ENCODE measurements around the gene DRG2.

DRG2 gene

DNA sequence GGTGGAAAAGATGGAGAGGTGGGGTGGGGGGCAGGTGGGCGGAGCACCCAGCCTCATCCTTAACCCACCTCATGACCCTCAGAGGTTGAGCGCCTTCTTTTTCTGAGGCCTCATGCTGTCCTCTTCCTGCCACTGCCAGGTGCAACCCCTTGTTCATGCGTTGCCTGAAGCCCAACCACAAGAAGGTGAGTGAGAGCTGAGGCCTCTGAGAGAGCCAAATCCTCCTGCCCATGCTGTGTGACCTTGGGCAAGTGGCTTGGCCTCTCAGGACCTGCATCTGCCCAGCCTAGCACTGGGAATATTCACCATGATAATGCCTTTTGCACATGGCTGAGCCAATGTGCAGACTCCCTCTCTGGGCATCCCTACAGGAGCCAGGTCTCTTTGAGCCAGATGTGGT, 52.9 kb downstream of the DRG2 start:
- no peak for FAIRE-seq
- no peak for DNase-seq (ENCODE audit: insufficient read length, low spot score)

DNA sequence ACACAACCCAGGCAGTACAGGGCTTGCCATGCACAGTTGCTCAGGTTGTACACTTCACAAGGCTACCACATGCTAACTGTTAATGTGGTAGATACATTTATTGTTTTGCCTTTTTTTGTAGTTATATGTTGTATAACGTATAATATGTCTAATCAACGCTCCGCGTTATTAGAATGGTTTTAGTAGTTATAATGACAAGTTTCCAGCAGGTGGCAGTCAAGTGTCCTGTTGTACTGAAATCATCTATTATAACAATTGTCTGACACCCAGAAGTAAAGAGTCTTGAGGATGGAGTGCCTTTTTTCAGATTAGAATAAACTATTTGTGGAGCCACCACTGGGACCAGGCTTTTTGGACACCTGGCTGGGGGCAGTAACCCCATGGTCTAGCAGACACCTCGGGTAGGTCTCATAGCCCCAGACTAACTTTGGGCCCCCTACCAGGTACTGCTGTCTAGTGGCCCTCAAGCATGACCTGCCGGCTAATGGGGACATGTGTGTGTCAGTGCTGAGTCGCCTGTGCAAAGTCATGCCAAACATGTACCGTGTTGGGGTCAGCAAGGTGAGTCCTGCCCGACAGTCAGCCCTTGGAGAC, 53.6 kb downstream of the DRG2 start:
- peak; percentile 76 for FAIRE-seq
- no peak for DNase-seq (ENCODE audit: insufficient read length, low spot score)

DNA sequence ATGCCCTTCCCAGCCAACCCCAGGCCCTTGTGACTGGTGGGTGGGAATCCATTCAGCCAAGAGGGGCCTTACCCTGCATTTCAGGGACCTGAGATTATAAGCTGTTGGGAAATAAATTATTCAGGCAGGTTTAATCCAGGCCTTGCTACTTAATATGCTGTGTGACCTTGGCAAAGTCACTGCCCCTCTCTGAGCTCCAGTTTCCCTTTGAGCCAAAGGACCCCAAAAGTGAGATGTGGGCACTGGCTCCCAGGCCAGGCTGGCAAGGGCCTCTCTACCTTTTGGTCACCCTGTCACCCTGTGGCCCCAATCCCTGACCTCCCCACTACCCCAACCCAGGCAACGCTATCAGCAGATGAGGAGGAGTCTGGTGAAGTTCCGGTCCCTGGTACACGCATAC, 54.7 kb downstream of the DRG2 start:
- no peak for FAIRE-seq
- no peak for DNase-seq (ENCODE audit: insufficient read length, low spot score)

DNA sequence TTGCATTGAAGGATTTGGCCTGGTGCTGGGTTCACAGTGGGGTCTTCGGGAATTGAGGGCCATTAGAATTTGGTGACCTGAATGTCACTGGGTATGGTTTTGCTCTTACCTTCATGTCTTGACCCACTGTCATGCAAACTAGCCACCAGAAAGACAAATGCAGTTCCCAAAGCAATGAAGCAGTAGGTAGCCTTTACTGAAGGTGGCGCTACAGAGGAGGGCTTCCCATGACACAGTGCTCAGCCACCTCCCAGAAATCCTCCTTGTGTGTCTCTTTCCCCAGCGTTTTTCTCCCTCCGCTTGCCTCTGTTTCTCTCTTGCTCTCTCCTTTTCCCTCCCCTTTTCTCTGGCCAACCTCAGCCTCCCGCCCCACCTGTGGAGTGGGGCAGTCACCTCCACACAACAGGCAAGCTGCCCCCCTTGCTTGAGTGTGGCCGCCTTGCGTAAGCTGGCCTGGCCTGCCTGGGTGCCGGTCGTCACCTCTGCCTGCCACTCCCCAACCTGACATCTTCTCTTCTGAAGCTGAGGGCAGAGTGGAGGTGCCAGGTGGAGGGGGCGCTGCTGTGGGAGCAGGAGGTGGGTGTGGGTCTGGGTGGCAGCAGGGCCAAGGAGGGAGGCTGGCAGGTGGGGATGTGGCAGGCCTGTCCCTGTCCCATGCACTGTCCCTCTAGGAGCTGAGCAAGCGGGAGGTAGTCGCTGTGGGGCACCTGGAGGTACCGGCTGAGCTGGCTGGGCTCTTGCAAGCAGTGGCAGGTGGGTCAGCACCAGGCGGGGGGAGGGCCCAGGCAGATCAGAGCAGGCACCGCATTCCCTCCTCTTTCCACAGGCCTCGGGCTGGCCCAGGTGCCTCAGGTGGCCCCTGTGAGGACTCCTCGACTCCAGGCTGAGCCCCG, 55.5 kb downstream of the DRG2 start:
- DNase-seq (ENCODE audit: insufficient read length, low spot score) (no peak), FAIRE-seq (no peak)

DNA sequence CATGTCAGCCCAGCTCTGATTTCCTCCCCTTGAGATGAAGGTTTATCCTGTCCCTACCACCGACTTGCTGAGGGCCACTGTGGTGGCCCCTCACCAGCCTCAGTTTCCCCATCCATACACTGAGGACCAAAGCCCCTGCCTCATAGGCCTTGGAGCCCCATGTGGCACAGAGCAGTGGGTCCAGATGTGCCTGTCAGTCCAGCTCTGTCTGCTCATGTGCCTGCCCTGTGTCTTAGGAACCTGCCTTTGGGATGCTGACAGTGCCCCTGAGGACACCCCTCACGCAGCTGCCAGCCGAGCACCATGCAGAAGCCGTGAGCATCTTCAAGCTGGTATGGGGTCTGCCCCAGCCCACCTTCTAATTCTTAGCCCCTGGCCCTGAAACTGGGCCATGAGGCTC, 56.5 kb downstream of the DRG2 start:
- FAIRE-seq (no peak), DNase-seq (ENCODE audit: insufficient read length, low spot score) (no peak)

DNA sequence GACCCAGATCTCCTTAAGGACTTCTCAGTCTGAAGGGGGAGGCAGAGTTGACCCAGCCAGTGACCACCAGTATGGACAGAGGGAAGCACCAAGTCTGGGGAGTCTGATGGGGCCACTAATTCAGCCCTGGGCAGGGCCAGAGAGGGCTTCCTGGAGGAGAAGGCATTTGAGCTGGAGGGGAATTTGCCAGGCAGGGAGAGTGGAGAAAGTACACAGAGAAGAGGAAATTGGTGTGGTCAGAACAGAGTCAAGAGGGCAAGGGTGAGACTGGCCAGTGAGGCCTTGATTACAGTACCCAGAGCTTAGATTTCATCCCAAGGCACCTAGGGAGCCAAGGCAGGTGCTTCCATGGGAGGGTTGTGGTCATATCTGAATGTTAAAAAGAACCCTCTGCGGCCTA, 57.1 kb downstream of the DRG2 start:
- no peak for FAIRE-seq
- DNase-seq (ENCODE audit: insufficient read length, low spot score), result no peak

DNA sequence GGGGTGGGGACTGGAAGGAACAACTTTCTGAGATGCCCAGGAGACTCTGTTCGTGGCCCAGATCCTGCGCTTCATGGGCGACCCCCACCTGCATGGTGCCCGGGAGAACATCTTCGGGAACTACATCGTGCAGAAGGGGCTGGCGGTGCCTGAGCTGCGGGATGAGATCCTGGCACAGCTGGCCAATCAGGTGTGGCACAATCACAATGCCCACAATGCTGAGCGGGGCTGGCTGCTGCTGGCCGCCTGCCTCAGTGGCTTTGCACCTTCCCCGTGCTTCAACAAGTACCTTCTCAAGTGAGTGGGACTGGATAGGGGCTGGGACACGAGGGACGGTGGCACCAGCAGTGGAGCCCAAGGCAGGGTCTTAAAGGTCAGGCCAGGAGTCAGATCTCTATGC, 58.1 kb downstream of the DRG2 start:
- DNase-seq (ENCODE audit: insufficient read length, low spot score) (no peak), FAIRE-seq (no peak)

DNA sequence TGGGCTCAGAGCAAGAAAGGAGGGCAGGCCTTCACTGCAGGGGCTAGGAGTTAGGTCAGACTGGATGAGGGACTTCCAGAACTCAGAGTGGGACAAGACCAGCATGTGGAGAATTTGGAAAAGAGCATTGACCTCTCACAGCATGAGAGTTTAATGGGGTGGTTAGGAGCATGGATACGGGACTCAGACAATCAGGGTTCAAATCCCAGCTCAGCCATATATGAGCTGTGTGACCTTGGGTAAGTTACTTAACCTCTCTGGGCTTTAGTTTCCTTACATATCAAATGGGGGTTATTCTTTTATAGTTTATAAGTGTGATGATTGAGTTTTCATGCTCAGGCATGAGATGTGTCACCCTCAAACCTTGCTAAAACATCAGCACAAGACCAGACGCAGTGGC, 58.5 kb downstream of the DRG2 start:
- no peak for DNase-seq (ENCODE audit: insufficient read length, low spot score)
- FAIRE-seq, result no peak

DNA sequence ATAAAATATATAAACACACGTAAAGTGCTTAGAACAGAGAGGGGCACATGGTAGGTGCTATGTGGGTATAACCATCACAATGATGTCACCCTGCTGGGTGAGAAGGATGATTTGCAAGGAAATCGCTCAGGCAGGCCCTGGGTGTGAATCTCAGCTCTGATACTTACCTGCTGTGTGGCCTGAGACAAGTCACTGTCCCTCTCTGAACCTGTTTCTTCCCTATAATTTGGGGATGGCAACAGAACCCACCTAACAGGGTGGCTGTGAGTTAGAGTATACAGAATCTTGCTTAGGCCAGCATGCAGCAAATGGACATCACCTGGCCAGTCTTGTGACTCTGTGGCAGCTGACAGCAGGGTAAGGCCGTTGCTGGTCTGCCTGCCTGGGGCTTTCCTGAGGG, 59.2 kb downstream of the DRG2 start:
- no peak for FAIRE-seq

DNA sequence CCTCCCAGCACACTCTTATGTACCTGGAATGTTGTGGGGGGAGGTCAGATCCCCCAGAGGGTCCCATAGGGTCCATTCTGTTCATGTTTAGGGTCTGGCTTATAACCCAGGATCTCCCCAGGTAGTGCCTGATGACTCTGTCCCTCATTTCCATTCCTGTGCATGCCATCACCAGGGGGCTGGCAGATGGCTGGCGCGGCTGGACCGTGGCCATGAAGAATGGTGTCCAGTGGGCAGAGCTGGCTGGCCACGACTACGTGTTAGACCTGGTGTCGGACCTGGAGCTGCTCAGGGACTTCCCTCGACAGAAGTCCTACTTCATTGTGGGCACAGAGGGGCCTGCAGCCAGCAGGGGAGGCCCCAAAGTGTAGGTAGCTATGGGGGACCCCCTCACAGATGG, 60.8 kb downstream of the DRG2 start:
- FAIRE-seq (no peak), DNase-seq (ENCODE audit: insufficient read length, low spot score) (no peak)

More for the DNA sequence above, 59.2 kb downstream of the DRG2 start:
- no peak for DNase-seq (ENCODE audit: insufficient read length, low spot score)

DNA sequence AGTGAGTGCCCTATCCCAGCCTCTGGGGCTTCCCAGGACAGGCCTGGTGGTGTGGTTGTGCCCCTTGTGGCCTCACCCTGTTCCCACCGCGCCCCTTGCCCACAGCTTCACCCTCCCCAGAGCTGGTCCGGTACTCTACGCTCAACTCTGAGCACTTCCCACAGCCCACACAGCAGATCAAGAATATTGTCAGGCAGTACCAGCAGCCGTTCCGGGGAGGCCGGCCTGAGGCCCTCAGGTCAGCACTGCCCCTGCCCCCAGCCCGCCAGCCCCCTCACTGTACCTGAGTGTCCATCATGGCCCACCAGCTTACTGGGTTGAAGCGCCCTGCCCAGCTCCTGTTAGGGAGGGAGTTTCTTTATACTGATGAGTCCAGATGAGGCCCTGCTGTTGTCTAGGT, 63.5 kb downstream of the DRG2 start:
- DNase-seq (ENCODE audit: insufficient read length, low spot score), result no peak
- no peak for FAIRE-seq

DNA sequence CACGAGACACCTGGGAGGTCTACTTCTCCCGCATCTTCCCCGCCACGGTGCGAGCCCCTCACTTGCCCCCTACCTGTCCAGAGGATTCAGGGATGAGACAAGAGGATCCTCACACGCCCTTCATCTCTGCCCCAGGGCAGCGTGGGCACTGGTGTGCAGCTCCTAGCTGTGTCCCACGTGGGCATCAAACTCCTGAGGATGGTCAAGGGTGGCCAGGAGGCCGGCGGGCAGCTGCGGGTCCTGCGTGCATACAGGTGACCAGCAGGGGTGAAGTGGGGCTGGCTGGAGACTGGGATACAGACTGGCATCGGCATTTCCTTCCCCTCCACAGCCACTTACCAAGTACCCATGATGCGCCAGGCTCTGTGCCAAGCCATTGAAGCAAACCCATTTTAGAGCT, 67.4 kb downstream of the DRG2 start:
- FAIRE-seq (no peak), DNase-seq (ENCODE audit: insufficient read length, low spot score) (no peak)

DNA sequence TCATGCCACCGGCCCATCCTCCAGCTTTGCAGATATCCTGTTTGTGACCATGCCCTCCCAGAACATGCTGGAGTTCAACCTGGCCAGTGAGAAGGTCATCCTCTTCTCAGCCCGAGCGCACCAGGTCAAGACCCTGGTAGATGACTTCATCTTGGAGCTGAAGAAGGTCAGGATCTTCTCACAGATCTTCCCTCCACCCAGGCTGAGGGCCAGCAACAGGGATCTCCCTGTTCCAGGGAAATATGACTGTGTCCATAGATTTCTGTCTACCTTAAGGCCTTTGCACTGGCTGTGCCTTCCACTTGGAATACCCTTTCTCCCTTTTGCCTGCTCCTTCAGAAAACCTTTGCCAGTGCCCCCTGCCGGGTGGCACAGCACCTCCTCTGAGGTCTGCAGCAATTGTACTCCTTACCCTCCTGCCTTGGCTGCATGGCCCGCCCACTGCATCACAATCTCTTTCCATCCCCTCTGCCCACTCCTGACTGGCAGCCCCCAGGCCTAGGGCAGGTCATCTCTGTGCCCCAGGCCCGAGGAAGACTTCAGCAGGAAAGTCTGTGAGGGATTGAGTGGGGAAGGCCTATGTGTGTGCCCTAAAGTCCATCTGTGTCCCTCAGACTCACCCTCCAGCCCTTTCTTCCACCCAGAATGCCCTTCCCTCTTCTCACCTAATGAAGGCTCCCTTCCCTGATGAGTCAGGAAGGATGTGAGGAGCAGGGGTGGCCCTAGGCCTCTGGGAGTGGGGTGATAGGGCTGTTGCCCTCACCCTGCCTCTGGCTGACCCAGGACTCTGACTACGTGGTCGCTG, 68.6 kb downstream of the DRG2 start:
- DNase-seq (ENCODE audit: insufficient read length, low spot score) (no peak), FAIRE-seq (no peak)

DNA sequence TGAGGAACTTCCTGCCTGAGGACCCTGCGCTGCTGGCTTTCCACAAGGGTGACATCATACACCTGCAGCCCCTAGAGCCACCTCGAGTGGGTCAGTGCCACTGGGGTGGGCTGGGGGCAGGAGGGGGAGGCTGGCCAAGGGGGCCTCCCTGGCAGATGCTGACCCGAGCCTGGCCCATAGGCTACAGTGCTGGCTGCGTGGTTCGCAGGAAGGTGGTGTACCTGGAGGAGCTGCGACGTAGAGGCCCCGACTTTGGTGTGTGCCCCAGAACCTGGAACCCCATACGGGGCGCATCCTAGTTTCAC, 69.2 kb downstream of the DRG2 start:
- FAIRE-seq, result no peak

More for the DNA sequence above, 69.2 kb downstream of the DRG2 start:
- no peak for DNase-seq (ENCODE audit: insufficient read length, low spot score)
